IPS-NIHi7 (cell line): Measurements from ENCODE around the gene CNTN6.

Experiments used
- DNase-seq: peaks from one replicate; pipeline ENCODE4 v3.0.0; 2012; ENCODE audit warnings: mixed read lengths; ENCODE audit errors: extremely low spot score

CNTN6 gene

GRCh38 chr3:1406250-1406649 lies 313.4 kb downstream of the CNTN6 start:
- no peak for DNase-seq

DNA sequence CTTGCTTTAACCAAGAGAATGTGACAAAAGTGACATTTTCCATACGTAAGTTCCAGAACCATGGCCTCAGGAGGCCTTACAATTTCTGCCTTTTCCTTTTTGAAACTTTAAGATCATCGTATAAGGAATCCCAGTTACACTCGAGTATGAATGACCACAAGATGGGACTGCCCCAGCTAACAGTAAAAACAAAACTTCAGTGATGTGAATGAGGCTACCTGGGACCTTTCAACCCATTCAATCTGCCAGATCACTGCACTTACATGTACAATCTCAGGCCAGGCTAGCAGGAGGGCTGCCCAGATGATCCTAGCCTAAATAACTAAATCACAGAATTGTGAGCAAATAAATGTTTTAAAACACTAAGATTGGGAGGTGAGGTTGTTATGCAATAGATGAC lies 328.8 kb downstream of the CNTN6 start:
- DNase-seq, result no peak

DNA sequence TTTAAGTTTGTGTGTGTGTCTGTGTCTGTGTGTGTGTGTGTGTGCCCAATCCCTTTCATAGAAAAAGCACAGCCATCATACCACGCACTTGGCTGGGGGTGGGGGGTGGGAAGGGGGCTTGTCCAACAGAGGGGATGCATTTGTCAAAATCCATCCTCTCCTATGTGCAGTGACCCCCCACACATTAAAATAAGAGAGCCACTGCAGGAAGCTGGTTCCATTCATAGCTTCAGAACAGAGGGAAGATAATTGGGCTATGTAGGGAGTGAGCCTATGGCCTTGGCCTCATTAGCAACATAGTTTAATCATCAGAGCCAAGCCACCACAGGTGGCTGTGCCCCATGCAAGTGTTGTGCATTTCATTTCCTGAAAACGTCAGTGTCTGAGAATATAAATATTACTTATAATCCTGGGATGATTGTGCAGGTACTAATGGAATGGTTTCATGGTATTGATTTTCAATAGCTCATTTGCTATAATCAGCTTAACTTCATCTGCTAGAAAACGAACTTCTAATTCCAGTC lies 330.8 kb downstream of the CNTN6 start:
- no peak for DNase-seq

DNA sequence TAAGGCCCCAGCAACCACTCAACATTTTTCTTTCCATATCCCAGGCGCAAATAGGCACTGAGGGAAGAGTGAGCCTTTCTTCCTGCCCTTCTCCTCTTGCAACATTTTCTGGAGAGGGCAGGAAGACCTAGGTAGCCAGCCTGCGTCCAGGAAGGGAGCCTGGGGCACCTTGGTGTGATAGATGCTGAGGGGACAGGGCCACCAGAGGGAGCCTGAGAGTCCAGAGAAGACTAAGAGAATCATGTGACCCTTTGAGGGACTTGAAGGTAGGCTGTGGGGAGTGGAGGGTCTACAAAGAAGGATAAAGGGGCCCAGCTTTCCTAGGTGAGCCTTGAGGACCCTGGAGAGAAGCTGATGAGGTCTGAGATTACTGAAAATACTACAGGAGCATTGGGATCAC lies 346.6 kb downstream of the CNTN6 start:
- DNase-seq, result peak; percentile 19

GRCh38 chr3:1442271-1442670 lies 349.4 kb downstream of the CNTN6 start:
- DNase-seq, result no peak

DNA sequence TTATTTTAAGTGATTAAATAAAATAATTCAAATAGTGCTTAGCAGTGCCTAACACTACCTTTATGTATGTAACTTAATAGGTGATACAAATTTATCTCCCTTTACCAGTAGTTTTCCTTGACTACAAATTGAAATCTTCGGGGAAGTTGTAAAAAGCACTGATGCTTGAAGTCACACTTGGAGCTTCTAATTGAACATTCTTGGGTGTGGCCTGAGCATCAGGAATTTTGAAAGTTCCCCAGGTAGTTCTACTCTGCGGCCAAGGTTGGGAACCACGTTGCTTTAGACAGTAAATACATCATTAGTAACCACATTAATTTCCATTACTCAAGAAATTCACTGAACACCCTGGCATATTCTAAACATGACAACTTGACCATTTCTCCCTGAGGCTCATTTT lies 351.4 kb downstream of the CNTN6 start:
- DNase-seq, result no peak

GRCh38 chr3:1446531-1446930 lies 353.7 kb downstream of the CNTN6 start:
- DNase-seq, result no peak

DNA sequence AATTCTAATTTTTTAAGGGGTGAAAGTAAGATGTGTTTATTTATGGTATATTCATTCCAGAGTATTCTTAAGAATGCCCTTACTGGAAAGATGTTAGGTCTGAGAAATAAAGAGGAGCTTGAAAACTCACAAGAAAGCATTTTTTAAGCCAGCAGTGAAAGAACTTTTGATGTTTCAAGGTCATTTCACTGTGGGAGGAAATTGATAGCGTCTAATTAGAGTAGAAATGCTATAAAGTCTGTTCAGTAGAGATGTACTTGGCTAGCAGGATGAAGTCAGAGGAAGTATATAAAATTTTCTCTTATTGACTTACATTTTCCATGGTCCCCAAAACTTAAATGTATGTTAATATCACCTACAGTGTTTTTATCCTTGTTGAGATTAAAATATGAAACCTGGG lies 354.6 kb downstream of the CNTN6 start:
- DNase-seq, result no peak

DNA sequence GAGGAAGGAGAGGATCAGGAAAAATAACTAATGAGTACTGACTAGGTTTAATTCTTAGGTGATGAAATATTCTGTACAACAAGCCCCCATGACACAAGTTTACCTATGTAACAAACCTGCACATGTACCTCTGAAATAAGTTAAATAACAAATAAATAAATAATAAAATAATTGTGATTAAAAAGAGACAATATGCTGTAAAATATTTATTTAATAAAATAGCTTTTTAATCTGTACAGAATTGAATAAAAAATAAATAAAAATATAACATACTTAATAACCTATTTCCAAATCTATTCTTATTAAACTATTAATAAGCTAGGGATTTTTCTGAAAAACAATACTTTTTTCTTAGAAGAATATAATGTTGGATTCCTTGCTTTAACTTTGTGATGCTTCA lies 355.6 kb downstream of the CNTN6 start:
- DNase-seq, result no peak
